ENCODE results near the gene NOC4L. TPM values are rescaled to one million over a fixed set of nuclear protein-coding genes. Genes with fewer than 3 reads are reported as not detected.

NOC4L gene
- total RNA-seq, 6 experiments from 2014 or later = 7.4 to 9.7 (median 8.3) TPM

DNA sequence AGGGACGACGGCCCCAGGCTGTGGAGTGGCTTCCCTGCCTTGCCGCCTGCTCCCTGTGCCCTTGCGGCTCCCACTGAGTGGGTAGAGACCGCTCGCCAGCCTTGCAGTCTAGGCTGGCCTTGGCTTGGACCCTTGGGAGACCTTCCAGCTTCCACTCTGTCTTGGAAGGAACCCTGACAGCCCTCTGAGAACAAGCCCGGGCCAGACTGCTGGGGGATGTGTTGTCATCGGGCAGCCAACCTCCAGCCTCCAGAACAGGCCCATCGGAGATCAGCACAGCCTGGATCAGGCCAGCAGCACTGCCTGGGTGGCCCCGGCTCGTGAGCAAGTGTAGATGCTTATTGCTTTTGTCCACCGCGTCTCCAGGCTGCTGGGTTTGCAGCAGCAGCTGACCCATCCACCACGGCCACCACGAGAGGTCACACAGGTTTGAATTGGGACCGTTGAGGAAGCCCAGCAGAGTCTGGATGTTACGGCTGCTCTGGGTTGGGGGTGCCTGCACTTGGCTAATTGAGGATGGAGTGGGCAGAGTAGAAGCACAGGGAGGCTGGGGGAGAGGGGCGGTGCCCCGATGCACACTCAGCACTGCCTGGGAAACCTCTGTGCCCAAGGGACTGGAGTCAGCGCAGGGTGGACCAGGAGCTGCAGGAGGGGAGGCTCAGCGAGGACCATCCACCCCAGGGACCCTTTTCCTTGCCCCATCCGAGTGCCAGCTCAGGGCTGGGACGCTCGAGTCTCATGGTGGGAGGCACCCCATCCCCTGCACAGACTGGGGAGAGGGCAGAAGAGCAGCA, 55.5 kb downstream of the NOC4L start:
- DNase-seq (no peak), ATAC-seq (no peak)
- intact Hi-C loops (cut with DNase I) = no loop called here
- 77% methylated on average over 8 of the region's 24 CpGs for WGBS (ENCODE audit: insufficient coverage, low coverage, low lambda C conversion rate, missing lambda C conversion rate)
- Histone ChIP-seq H3K9me3 (no peaks in the 10 kb centered on the region), H3K27me3 (peaks cover 0 to 2% of the 10 kb centered on the region in 2 donors), H3K4me1 (no peaks in the 10 kb centered on the region), H3K36me3 (no peaks in the 10 kb centered on the region), H3K4me3 (no peak overlapping the region), H3K27ac (no peak overlapping the region)
- no peak for TF ChIP-seq POLR2A (IDR thresholded peaks at IDR 0.05)
- TF ChIP-seq, protein P1, sequence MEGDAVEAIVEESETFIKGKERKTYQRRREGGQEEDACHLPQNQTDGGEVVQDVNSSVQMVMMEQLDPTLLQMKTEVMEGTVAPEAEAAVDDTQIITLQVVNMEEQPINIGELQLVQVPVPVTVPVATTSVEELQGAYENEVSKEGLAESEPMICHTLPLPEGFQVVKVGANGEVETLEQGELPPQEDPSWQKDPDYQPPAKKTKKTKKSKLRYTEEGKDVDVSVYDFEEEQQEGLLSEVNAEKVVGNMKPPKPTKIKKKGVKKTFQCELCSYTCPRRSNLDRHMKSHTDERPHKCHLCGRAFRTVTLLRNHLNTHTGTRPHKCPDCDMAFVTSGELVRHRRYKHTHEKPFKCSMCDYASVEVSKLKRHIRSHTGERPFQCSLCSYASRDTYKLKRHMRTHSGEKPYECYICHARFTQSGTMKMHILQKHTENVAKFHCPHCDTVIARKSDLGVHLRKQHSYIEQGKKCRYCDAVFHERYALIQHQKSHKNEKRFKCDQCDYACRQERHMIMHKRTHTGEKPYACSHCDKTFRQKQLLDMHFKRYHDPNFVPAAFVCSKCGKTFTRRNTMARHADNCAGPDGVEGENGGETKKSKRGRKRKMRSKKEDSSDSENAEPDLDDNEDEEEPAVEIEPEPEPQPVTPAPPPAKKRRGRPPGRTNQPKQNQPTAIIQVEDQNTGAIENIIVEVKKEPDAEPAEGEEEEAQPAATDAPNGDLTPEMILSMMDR (IDR thresholded peaks at IDR 0.05) = no peak

DNA sequence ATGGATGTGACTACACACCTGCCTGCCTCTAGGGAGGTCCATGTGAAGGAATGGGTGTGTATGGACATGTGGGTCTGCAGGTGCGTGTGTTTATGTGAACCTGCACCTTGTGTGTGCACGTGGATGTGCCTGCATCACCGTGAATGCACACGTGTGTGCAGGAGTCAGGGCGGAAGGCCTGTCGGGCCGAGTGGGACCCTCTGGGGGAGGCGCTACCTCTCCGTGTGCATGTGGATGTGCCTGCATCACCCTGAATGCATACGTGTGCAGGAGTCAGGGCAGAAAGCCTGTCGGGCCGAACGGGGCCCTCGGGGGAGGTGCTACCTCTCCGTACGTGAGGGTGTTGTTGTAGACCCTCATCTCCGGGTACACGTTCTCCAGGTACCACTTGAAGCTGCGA, 56.5 kb downstream of the NOC4L start:
- intact Hi-C loops (cut with DNase I) = no loop called here
- Histone ChIP-seq H3K4me3 (no peak overlapping the region), H3K4me1 (no peaks in the 10 kb centered on the region), H3K27ac (no peak overlapping the region), H3K27me3 (peaks cover 0 to 4% of the 10 kb centered on the region in 2 donors), H3K9me3 (no peaks in the 10 kb centered on the region), H3K36me3 (no peaks in the 10 kb centered on the region)
- no peak for DNase-seq
- no peak for ATAC-seq
- WGBS (ENCODE audit: insufficient coverage, low coverage, low lambda C conversion rate, missing lambda C conversion rate) = 60% methylated on average over 1 of the region's 19 CpGs
- TF ChIP-seq POLR2A (IDR thresholded peaks at IDR 0.05) = no peak
- TF ChIP-seq, protein P1 (IDR thresholded peaks at IDR 0.05) = no peak

DNA sequence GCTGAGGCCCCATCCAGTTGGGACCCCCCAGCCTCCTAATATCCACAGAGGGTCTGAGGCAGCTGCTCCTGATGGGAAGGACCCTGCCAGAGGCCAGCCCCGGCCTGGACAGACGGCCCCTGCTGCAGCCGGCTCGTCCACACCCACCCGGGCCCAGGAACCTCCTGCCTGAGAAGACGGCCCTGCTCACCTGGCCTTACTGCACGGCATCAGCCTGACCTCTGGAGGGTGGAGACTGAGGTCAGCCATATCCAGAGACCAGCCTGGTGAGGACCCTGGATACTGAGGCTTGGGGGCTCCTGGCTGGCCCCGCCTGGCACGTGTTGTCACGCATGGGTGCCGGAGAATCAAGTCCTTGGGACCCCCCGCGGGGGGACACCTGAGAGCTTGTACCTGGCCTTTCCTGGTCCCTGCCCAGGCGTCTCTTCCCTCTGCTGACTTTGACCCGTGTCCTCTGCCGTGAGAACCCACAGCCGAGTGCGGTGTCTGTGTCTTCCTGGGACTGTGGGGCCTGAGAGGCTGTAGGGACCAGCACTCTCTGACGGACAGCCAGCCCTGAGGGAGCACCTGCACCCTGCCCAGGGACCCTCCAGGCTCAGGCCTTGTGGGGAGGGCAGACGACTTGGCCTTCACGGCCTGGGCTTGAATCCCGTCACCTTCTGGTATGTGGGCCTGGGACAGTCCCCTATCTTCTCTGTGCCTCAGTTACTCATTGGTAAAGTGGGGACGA, 57.3 kb downstream of the NOC4L start:
- ATAC-seq (no peak), DNase-seq (no peak)
- H3K9me3 ChIP-seq = no peaks in the 10 kb centered on the region
- WGBS (ENCODE audit: insufficient coverage, low coverage, low lambda C conversion rate, missing lambda C conversion rate) = 83% methylated on average over 1 of the region's 23 CpGs
- no peaks in the 10 kb centered on the region for H3K36me3 ChIP-seq
- H3K27me3 ChIP-seq = peaks cover 0 to 4% of the 10 kb centered on the region in 2 donors
- no peak for TF ChIP-seq POLR2A (IDR thresholded peaks at IDR 0.05)
- H3K4me1 ChIP-seq = no peaks in the 10 kb centered on the region
- H3K4me3 ChIP-seq = no peak overlapping the region
- no peak overlapping the region for H3K27ac ChIP-seq
- intact Hi-C loops (cut with DNase I) = no loop called here

Small RNA genes lying within 50 kb of the gene (small RNA-seq; reads per million reads assigned to genes)
- gene AC138466.3 = 0 reads per million in 2 experiments

Other genes starting within 250 kb of the NOC4L start
- gene ULK1, start 249.8 kb upstream of the NOC4L start, total RNA-seq = 10 to 100 TPM; 14.5 to 39.0 (median 20.5) TPM
- 10 to 100 TPM; 14.7 to 23.1 (median 17.7) TPM for gene PUS1, start 215.2 kb upstream of the NOC4L start, total RNA-seq
- 10 to 100 TPM; 10.9 to 16.3 (median 13.3) TPM for gene EP400, start 194.5 kb upstream of the NOC4L start, total RNA-seq
- 1 to 10 TPM; 4.2 to 9.0 (median 5.2) TPM for gene DDX51, start 138 bp upstream of the NOC4L start, total RNA-seq
- not detected for gene GALNT9, start 185.1 kb downstream of the NOC4L start, total RNA-seq

Measured in right lobe of liver (tissue), 6 donors.